Right renal cortex interstitium (tissue), 3 donors: ENCODE measurements around the gene SAFB2. TPM values are rescaled to one million over a fixed set of nuclear protein-coding genes. Genes with fewer than 3 reads are reported as not detected.

Experiments
- DNase-seq, 3 donors: peaks; one replicate each; pipeline ENCODE4 v3.0.0-alpha.2; 2013; ENCODE audit warnings: low read depth in 3 of 3, low spot score in 2 of 3
- polyA plus RNA-seq, 3 donors: library from polyadenylated mRNA; unstranded; fragments of 120-200 nt; gene quantifications; one replicate each; pipeline ENCODE4 v1.2.1, GENCODE V29; 2013; ENCODE audit not compliant: insufficient read length in 3 of 3

Gene SAFB2
- polyA plus RNA-seq, 3 donors: 60.0 to 84.7 (median 64.6) TPM

GRCh38 chr19:5635427-5635826 is 12.9 kb upstream of the SAFB2 start:
- no peak for DNase-seq

- no peak for DNase-seq
These were observed 10.1 kb upstream of the SAFB2 start for GRCh38 chr19:5632657-5633056.

GRCh38 chr19:5632241-5632612 is 9.7 kb upstream of the SAFB2 start:
- no peak for DNase-seq

- DNase-seq: no peak
These were observed 9.1 kb upstream of the SAFB2 start for GRCh38 chr19:5631567-5632240.

- no peak for DNase-seq
These were observed 6.4 kb upstream of the SAFB2 start for GRCh38 chr19:5628919-5629481.

- DNase-seq: no peak
These were observed 5.9 kb upstream of the SAFB2 start for GRCh38 chr19:5628461-5628860.

GRCh38 chr19:5627395-5627904 is 4.9 kb upstream of the SAFB2 start:
- no peak for DNase-seq

- DNase-seq: no peak
These were observed 3.1 kb upstream of the SAFB2 start for GRCh38 chr19:5625641-5626040.

- no peak for DNase-seq
These were observed 2.2 kb upstream of the SAFB2 start for GRCh38 chr19:5624741-5625278.

GRCh38 chr19:5624018-5624663 is 1.6 kb upstream of the SAFB2 start:
- DNase-seq: no peak

GRCh38 chr19:5623397-5624017 is 931 bp upstream of the SAFB2 start:
- no peak for DNase-seq

- DNase-seq: no peak
These were observed 571 bp downstream of the SAFB2 start for GRCh38 chr19:5621945-5622464.

GRCh38 chr19:5621311-5621944 is 1.1 kb downstream of the SAFB2 start:
- no peak for DNase-seq

- DNase-seq: no peak
These were observed 2.6 kb downstream of the SAFB2 start for GRCh38 chr19:5619946-5620345.

- DNase-seq: no peak
These were observed 4.0 kb downstream of the SAFB2 start for GRCh38 chr19:5618591-5618990.

GRCh38 chr19:5617080-5617479 is 5.5 kb downstream of the SAFB2 start:
- no peak for DNase-seq

- DNase-seq: no peak
These were observed 6.7 kb downstream of the SAFB2 start for GRCh38 chr19:5615756-5616327.

GRCh38 chr19:5612891-5613865 is 9.4 kb downstream of the SAFB2 start:
- no peak for DNase-seq

- DNase-seq: no peak
These were observed 12.6 kb downstream of the SAFB2 start for GRCh38 chr19:5609881-5610448.
